Skeletal muscle tissue (tissue), 4 donors: ENCODE results near the gene RASSF1. TPM values are rescaled to one million over a fixed set of nuclear protein-coding genes. Genes with fewer than 3 reads are reported as not detected.
"Not testable (repeated sequence)": the region's sequence is repeated elsewhere in the genome, so short reads cannot be mapped to it uniquely, and the experiment has no call there.

Experiments used
- H3K27ac ChIP-seq: one replicate; pipeline ENCODE4 v1.7.0; 2013; ENCODE audit warnings: mild to moderate bottlenecking, low read depth, low read length, inconsistent platforms
- H3K27me3 ChIP-seq, 3 donors: one replicate each; pipeline ENCODE4 v1.7.0; 2013; ENCODE audit warnings: low read length in 3 of 3; ENCODE audit not compliant: control insufficient read depth in 3 of 3, insufficient read depth in 3 of 3
- H3K36me3 ChIP-seq, 3 donors: one replicate each; pipeline ENCODE4 v1.7.0; 2013; ENCODE audit warnings: low read length in 3 of 3; ENCODE audit not compliant: control insufficient read depth in 3 of 3, insufficient read depth in 3 of 3
- H3K4me1 ChIP-seq, 3 donors: one replicate each; pipeline ENCODE4 v1.7.0; 2013; ENCODE audit warnings: low read length in 3 of 3, mild to moderate bottlenecking in 3 of 3; ENCODE audit not compliant: control insufficient read depth in 3 of 3, insufficient read depth in 3 of 3
- H3K4me3 ChIP-seq, 3 donors: one replicate each; pipeline ENCODE4 v1.7.0; 2013; ENCODE audit warnings: low read length in 3 of 3
- H3K9ac ChIP-seq, 3 donors: one replicate each; pipeline ENCODE4 v1.7.0; 2013; ENCODE audit warnings: low read length in 3 of 3, mild to moderate bottlenecking in 3 of 3, moderate library complexity in 2 of 3, low read depth in 1 of 3
- H3K9me3 ChIP-seq, 3 donors: one replicate each; pipeline ENCODE4 v1.7.0; 2013; ENCODE audit warnings: low read length in 3 of 3; ENCODE audit not compliant: control insufficient read depth in 3 of 3
- total RNA-seq: library from RNA; depleted of rRNA; stranded (reverse); fragments of >200 nt; gene quantifications from one replicate; pipeline ENCODE4 v1.2.3, GENCODE V29; 2014
- donor health status: Osteomylitis.

Gene RASSF1
- total RNA-seq, 1 donor from 2014 or later = 17.7 TPM

- peaks cover 38 to 46% (median 40%) of the 10 kb centered on the region in 3 donors for H3K36me3 ChIP-seq
- H3K4me3 ChIP-seq = no peak overlapping the region
- H3K27me3 ChIP-seq = no peaks in the 10 kb centered on the region
- H3K27ac ChIP-seq = no peak overlapping the region
- peak overlapping the region in 1 of 3 donors; percentile 25 for H3K9ac ChIP-seq
- H3K4me1 ChIP-seq = peaks cover 23 to 36% (median 28%) of the 10 kb centered on the region in 3 donors
- no peaks in the 10 kb centered on the region for H3K9me3 ChIP-seq
Measured at GRCh38 chr3:50288387-50289007, 52.1 kb downstream of the RASSF1 start.

DNA sequence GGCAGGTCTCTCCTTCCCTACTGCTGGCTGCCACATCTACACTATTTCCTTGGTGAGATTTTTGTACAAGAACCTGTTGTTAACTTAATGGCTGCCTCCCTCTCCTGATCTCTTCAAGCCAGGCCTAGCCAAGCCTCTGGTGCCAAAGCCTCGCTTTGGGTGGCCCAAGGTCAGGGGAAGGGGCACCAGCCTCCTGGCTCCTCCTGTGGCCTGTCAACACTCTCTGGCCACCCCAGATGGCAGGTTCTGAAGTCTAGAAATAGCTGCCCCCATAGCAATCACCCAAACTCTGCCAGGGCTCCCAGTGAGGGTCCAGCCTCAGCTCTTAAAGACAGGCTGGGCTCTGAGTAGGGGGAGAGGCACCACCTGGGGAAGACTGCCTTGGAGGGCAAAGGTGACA is 53.4 kb downstream of the RASSF1 start:
- Histone ChIP-seq H3K9ac (peak overlapping the region in 1 of 3 donors; percentile 33), H3K36me3 (peaks cover 38 to 46% (median 40%) of the 10 kb centered on the region in 3 donors), H3K4me3 (no peak overlapping the region), H3K4me1 (peaks cover 13 to 26% (median 18%) of the 10 kb centered on the region in 3 donors), H3K27me3 (no peaks in the 10 kb centered on the region), H3K9me3 (no peaks in the 10 kb centered on the region), H3K27ac (no peak overlapping the region)

GRCh38 chr3:50286322-50287227 is 54.1 kb downstream of the RASSF1 start:
- Histone ChIP-seq H3K9me3 (no peaks in the 10 kb centered on the region), H3K4me1 (peaks cover 11 to 23% (median 15%) of the 10 kb centered on the region in 3 donors), H3K4me3 (no peak overlapping the region), H3K27me3 (no peaks in the 10 kb centered on the region), H3K27ac (no peak overlapping the region), H3K9ac (peak overlapping the region in 1 of 3 donors; percentile 33), H3K36me3 (peaks cover 38 to 46% (median 40%) of the 10 kb centered on the region in 3 donors)

DNA sequence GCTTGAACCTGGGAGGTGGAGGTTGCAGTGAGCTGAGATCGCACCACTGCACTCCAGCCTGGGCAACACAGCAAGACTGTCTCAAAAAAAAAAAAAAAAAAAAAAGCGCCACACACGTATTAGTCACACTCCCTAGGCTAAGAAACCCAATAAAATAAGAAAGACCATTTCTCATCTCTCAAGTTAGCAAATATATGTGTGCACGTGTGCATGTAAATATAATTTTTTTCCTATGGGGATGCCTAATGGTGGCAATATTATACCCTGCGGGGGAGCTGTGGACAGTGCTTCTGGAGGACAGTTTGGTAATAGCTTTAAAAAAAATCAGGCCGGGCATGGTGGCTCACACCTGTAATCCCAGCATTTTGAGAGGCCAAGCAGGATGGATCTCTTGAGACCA is 56.5 kb downstream of the RASSF1 start:
- peaks cover 25 to 31% (median 27%) of the 10 kb centered on the region in 3 donors for H3K36me3 ChIP-seq
- H3K9ac ChIP-seq, H3K27ac ChIP-seq, H3K9me3 ChIP-seq, H3K27me3 ChIP-seq, H3K4me3 ChIP-seq: not testable (repeated sequence)
- peaks cover 6 to 14% (median 10%) of the 10 kb centered on the region in 3 donors for H3K4me1 ChIP-seq

Other genes with a start within 250 kb of the RASSF1 start
- 2.1 TPM for gene SEMA3F, start 185.5 kb downstream of the RASSF1 start, total RNA-seq
- not detected for gene GNAT1, start 149.2 kb downstream of the RASSF1 start, total RNA-seq
- gene SLC38A3, start 135.6 kb downstream of the RASSF1 start, total RNA-seq = 0.52 TPM
- gene GNAI2, start 104.6 kb downstream of the RASSF1 start, total RNA-seq = 78.8 TPM
- 19.8 TPM for gene SEMA3B, start 71.7 kb downstream of the RASSF1 start, total RNA-seq
- 15.1 TPM for gene LSMEM2, start 61.7 kb downstream of the RASSF1 start, total RNA-seq
- gene IFRD2, start 48.4 kb downstream of the RASSF1 start, total RNA-seq = 44.9 TPM
- gene HYAL3, start 41.4 kb downstream of the RASSF1 start, total RNA-seq = 3.7 TPM
- 1.6 TPM for gene NAA80, start 41.4 kb downstream of the RASSF1 start, total RNA-seq
- 2.6 TPM for gene HYAL1, start 37.3 kb downstream of the RASSF1 start, total RNA-seq
- 43.8 TPM for gene HYAL2, start 18.1 kb downstream of the RASSF1 start, total RNA-seq
- gene TUSC2, start 12.6 kb downstream of the RASSF1 start, total RNA-seq = 7.8 TPM
- 0.52 TPM for gene ZMYND10, start 4.9 kb upstream of the RASSF1 start, total RNA-seq
- 15.7 TPM for gene NPRL2, start 9.9 kb upstream of the RASSF1 start, total RNA-seq
- gene CYB561D2, start 10.0 kb upstream of the RASSF1 start, total RNA-seq = 14.1 TPM
- 24.5 TPM for gene TMEM115, start 18.7 kb upstream of the RASSF1 start, total RNA-seq
- gene CACNA2D2, start 162.8 kb upstream of the RASSF1 start, total RNA-seq = 1.0 TPM
- 11.5 TPM for gene C3orf18, start 226.9 kb upstream of the RASSF1 start, total RNA-seq
- gene HEMK1, start 228.7 kb upstream of the RASSF1 start, total RNA-seq = 7.8 TPM